Right lobe of liver (tissue), 4 donors: Measurements from ENCODE around the gene ADTRP.

Experiments used
- POLR2A ChIP-seq: fragments of 450-650 bp; IDR thresholded peaks from one replicate; pipeline ENCODE4 v1.6.1; 2017; ENCODE audit warnings: antibody characterized with exemption, mild to moderate bottlenecking
- TF ChIP-seq, protein P1 (sequence below), 4 donors: fragments of 200-600 bp in 3 of 4; fragments of 450-650 bp in 1 of 4; IDR thresholded peaks; one replicate each; pipeline versions ENCODE4 v1.5.1 to v1.8.0; 2016 to 2022; ENCODE audit warnings: antibody characterized with exemption in 4 of 4, mild to moderate bottlenecking in 2 of 4
- donor health status: DM: no; HTN: no; CAD: no.
- donor health status: DM: no; HTN: no; CAD: no.
- donor health status: DM: no; HTN: yes; CAD: no.

DNA sequence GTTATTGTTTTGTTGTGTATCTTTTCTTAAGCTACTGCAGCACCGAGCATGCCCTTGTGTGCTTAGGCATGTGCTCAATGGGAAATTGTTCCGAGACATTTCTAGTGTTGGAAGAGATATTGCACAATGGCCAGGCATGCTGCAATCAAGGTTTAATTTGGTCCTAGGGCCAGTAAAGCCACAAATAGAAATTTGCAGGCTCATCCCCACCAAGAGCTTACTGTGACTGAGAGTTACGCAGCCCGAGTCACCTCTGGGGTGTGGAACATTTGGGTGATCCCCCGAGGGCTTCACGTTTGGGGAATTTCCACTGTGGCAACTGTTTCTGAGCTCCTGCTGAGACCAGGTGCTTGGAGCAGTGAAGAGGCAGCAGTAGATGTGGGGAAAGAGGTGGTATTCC is 65.8 kb downstream of the ADTRP start:
- TF ChIP-seq, protein P1, sequence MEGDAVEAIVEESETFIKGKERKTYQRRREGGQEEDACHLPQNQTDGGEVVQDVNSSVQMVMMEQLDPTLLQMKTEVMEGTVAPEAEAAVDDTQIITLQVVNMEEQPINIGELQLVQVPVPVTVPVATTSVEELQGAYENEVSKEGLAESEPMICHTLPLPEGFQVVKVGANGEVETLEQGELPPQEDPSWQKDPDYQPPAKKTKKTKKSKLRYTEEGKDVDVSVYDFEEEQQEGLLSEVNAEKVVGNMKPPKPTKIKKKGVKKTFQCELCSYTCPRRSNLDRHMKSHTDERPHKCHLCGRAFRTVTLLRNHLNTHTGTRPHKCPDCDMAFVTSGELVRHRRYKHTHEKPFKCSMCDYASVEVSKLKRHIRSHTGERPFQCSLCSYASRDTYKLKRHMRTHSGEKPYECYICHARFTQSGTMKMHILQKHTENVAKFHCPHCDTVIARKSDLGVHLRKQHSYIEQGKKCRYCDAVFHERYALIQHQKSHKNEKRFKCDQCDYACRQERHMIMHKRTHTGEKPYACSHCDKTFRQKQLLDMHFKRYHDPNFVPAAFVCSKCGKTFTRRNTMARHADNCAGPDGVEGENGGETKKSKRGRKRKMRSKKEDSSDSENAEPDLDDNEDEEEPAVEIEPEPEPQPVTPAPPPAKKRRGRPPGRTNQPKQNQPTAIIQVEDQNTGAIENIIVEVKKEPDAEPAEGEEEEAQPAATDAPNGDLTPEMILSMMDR (IDR thresholded peaks at IDR 0.05), result no peak
- no peak for TF ChIP-seq POLR2A
